ENCODE data around the gene PKMYT1. TPM values are rescaled to one million over a fixed set of nuclear protein-coding genes. Genes with fewer than 3 reads are reported as not detected.

Gene PKMYT1
- polyA plus RNA-seq, 1 of the 3 experiments (the other 2 are of a cell fraction): 8.5 TPM

DNA sequence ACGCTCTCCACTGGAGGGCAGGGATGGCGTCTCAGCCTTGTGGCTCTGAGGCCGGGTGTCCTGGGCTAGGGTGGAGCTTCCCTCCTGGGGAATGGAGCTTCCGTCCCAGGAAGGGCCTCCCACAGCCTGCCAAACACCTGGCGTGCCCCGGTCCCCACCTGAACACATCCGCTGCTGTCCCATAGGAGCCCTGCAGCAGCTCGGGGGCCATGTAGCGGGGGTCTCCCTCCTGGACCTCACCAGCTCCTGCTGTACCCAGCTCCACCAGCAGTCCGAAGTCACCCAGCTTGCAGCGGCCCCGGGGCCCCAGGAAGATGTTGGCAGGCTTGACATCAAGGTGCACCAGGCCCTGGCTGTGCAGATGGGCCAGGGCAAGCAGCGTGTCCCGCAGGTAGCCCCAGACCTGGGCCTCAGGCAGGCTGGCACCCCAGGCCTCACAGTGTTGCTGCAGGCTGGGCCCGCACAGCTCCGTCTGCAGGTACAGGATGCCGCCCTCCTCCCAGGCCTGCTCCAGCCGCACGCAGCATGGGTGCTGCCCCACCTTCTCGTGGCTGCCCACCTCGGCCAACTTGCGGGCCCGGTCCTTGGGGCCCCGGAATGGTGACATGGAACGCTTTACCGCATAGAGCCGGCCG lies 5.0 kb downstream of the PKMYT1 start:
- no peaks in the 10 kb centered on the region for H3K9me3 ChIP-seq
- no peak overlapping the region for H3K27ac ChIP-seq (ENCODE audit: low read depth in 2 of 2, low read length in 1 of 2)
- peaks cover 28% of the 10 kb centered on the region; the same call in 1 of the 2 replicates for H4K20me1 ChIP-seq (ENCODE audit: insufficient read depth)
- DNase-seq: no peak
- peaks cover 13% of the 10 kb centered on the region; the same call in 1 of the 2 replicates for H3K79me2 ChIP-seq (ENCODE audit: insufficient read depth)
- H2AFZ ChIP-seq (ENCODE audit: low read depth): no peak overlapping the region
- no peak overlapping the region for H3K4me2 ChIP-seq
- TF ChIP-seq SIN3A (IDR thresholded peaks at IDR 0.05; ENCODE audit: borderline replicate concordance, low read depth, low read length): no peak
- no peak for TF ChIP-seq TCF12 (IDR thresholded peaks at IDR 0.05)
- TF ChIP-seq FOXM1 (IDR thresholded peaks at IDR 0.05; ENCODE audit: low read depth): no peak
- no peak for TF ChIP-seq RFX5 (IDR thresholded peaks at IDR 0.05; ENCODE audit: low read length)
- TF ChIP-seq TAF1 (IDR thresholded peaks at IDR 0.05; ENCODE audit: borderline replicate concordance, low read depth, low read length): no peak
- TF ChIP-seq RXRA (IDR thresholded peaks at IDR 0.05; ENCODE audit: borderline replicate concordance, low read depth): no peak
- TF ChIP-seq GABPA (IDR thresholded peaks at IDR 0.05; ENCODE audit: low read depth): no peak
- no peak for TF ChIP-seq RCOR1 (IDR thresholded peaks at IDR 0.05; ENCODE audit: low read length)
- TF ChIP-seq, protein P1, sequence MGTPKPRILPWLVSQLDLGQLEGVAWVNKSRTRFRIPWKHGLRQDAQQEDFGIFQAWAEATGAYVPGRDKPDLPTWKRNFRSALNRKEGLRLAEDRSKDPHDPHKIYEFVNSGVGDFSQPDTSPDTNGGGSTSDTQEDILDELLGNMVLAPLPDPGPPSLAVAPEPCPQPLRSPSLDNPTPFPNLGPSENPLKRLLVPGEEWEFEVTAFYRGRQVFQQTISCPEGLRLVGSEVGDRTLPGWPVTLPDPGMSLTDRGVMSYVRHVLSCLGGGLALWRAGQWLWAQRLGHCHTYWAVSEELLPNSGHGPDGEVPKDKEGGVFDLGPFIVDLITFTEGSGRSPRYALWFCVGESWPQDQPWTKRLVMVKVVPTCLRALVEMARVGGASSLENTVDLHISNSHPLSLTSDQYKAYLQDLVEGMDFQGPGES (IDR thresholded peaks at IDR 0.05; ENCODE audit: low read depth, low read length): no peak
- no peak for TF ChIP-seq ZBTB33 (IDR thresholded peaks at IDR 0.05; ENCODE audit: borderline replicate concordance, low read depth)
- TF ChIP-seq EP300 (IDR thresholded peaks at IDR 0.05; ENCODE audit: borderline replicate concordance in 1 of 2, low read depth in 1 of 2, low read length in 1 of 2): no peak
- TF ChIP-seq EZH2phosphoT487 (IDR thresholded peaks at IDR 0.05; ENCODE audit: borderline replicate concordance, low read depth): no peak
- TF ChIP-seq CHD2 (IDR thresholded peaks at IDR 0.05; ENCODE audit: low read length, partially characterized antibody): no peak
- TF ChIP-seq, protein P2, sequence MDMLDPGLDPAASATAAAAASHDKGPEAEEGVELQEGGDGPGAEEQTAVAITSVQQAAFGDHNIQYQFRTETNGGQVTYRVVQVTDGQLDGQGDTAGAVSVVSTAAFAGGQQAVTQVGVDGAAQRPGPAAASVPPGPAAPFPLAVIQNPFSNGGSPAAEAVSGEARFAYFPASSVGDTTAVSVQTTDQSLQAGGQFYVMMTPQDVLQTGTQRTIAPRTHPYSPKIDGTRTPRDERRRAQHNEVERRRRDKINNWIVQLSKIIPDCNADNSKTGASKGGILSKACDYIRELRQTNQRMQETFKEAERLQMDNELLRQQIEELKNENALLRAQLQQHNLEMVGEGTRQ (IDR thresholded peaks at IDR 0.05; ENCODE audit: borderline replicate concordance, low read depth, low read length): no peak
- no peak for TF ChIP-seq SMC3 (IDR thresholded peaks at IDR 0.05; ENCODE audit: low read depth, low read length)
- TF ChIP-seq, protein P3, sequence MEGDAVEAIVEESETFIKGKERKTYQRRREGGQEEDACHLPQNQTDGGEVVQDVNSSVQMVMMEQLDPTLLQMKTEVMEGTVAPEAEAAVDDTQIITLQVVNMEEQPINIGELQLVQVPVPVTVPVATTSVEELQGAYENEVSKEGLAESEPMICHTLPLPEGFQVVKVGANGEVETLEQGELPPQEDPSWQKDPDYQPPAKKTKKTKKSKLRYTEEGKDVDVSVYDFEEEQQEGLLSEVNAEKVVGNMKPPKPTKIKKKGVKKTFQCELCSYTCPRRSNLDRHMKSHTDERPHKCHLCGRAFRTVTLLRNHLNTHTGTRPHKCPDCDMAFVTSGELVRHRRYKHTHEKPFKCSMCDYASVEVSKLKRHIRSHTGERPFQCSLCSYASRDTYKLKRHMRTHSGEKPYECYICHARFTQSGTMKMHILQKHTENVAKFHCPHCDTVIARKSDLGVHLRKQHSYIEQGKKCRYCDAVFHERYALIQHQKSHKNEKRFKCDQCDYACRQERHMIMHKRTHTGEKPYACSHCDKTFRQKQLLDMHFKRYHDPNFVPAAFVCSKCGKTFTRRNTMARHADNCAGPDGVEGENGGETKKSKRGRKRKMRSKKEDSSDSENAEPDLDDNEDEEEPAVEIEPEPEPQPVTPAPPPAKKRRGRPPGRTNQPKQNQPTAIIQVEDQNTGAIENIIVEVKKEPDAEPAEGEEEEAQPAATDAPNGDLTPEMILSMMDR (IDR thresholded peaks at IDR 0.05): no peak
- TF ChIP-seq RAD21 (IDR thresholded peaks at IDR 0.05; ENCODE audit: low read length): no peak
- no peak for TF ChIP-seq FOSL2 (IDR thresholded peaks at IDR 0.05; ENCODE audit: borderline replicate concordance, low read depth)
- TF ChIP-seq YY1 (IDR thresholded peaks at IDR 0.05; ENCODE audit: low read depth): no peak
- no peak for TF ChIP-seq NRF1 (IDR thresholded peaks at IDR 0.05; ENCODE audit: low read depth, low read length)
- ChIA-PET CTCF (interaction anchor here (0.8 to 1.6 kb wide), 4 partner anchors 11 to 58 kb away, joined by 3 to 6 read pairs (median 3); partner anchors contain the start of gene KREMEN2), POLR2A (no interaction called here)
- no peak overlapping the region for H3K4me3 ChIP-seq (ENCODE audit: low read depth in 2 of 2, low read length in 1 of 2)
- H3K4me1 ChIP-seq (ENCODE audit: control insufficient read depth in 1 of 2, insufficient read depth in 2 of 2, low read depth in 1 of 2, low read length in 1 of 2): peaks cover 0 to 34% of the 10 kb centered on the region in 2 experiments; a peak in 1 of 4 replicates
- no peaks in the 10 kb centered on the region for H3K27me3 ChIP-seq (ENCODE audit: insufficient read depth)
- peaks cover 8% of the 10 kb centered on the region for H3F3A ChIP-seq (replicated peaks; ENCODE audit: insufficient read depth)
- no peak overlapping the region for H3K9ac ChIP-seq
- 94% methylated on average over 7 of the region's 28 CpGs for WGBS (ENCODE audit: low lambda C conversion rate)
- H3K9me2 ChIP-seq: no peaks in the 10 kb centered on the region
- no peaks in the 10 kb centered on the region for H3K36me3 ChIP-seq (replicated peaks in 1 of 2; ENCODE audit: control insufficient read depth in 1 of 2, insufficient read depth in 2 of 2, low read length in 1 of 2)

Data from SK-N-SH (cell line).